PC-3 (cell line): ENCODE data around the gene RBM20. TPM values are rescaled to one million over a fixed set of nuclear protein-coding genes. Genes with fewer than 3 reads are reported as not detected.
A peak's percentile ranks its signal among the peaks of the same experiment; 100 is the strongest.

ENCODE experiments used
- ATAC-seq: fragments of 200-7000 bp; cut with Tn5 transposase; 2 replicates; pipeline ENCODE4 v1.9.1; 2020; ENCODE audit warnings: mild to moderate bottlenecking, moderate library complexity
- BruUV-seq: library from RNA; stranded (reverse); fragments of 400-500 nt; replicated peaks from 2 replicates; lab custom pipeline; 2021; lab: Mats Ljungman, UMichigan
- CTCF ChIA-PET: fragments of 300-600 bp; sonication (Branson Sonifier 250); formaldehyde crosslinking; loops from one replicate; lab custom pipeline; 2022; ENCODE audit warnings: antibody characterized with exemption; lab: Charles Lee
- POLR2A ChIA-PET: fragments of 300-600 bp; sonication (Branson Sonifier 250); formaldehyde crosslinking; loops from one replicate; lab custom pipeline; 2022; ENCODE audit warnings: antibody characterized with exemption; ENCODE audit not compliant: unreplicated experiment; lab: Charles Lee
- DNase-seq: peaks from one replicate; pipeline ENCODE4 v3.0.0-alpha.2; 2015
- H2AFZ ChIP-seq: fragments of 300-600 bp; sonication (generic); 2 replicates; pipeline ENCODE4 v1.6.0; 2016; ENCODE audit warnings: antibody characterized with exemption, low read length
- H3F3A ChIP-seq: fragments of 300-600 bp; sonication (generic); one replicate; pipeline ENCODE4 v1.6.0; 2017; ENCODE audit warnings: antibody characterized with exemption, low read length, control low read depth, mild to moderate bottlenecking; ENCODE audit not compliant: unreplicated experiment
- H3K27ac ChIP-seq: fragments of 300-600 bp; sonication (generic); 2 replicates; pipeline ENCODE4 v1.5.1; 2016; ENCODE audit warnings: mild to moderate bottlenecking, low read length
- H3K27me3 ChIP-seq: fragments of 300-600 bp; sonication (generic); 2 replicates; pipeline ENCODE4 v1.6.1; 2016; ENCODE audit warnings: low read length, mixed read lengths
- H3K36me3 ChIP-seq: fragments of 300-600 bp; sonication (generic); 2 replicates; pipeline ENCODE4 v1.6.1; 2016; ENCODE audit warnings: low read depth, mixed run types, low read length, mixed read lengths
- H3K4me1 ChIP-seq: fragments of 300-600 bp; sonication (generic); 2 replicates; pipeline ENCODE4 v1.5.1; 2016; ENCODE audit warnings: low read length; ENCODE audit not compliant: insufficient read depth
- H3K4me2 ChIP-seq: fragments of 300-600 bp; sonication (generic); 2 replicates; pipeline ENCODE4 v1.6.0; 2016; ENCODE audit warnings: low read length
- H3K4me3 ChIP-seq: fragments of 300-600 bp; sonication (generic); 2 replicates; pipeline ENCODE4 v1.5.1; 2016; ENCODE audit warnings: mild to moderate bottlenecking, low read length, mixed read lengths
- H3K79me2 ChIP-seq: fragments of 300-600 bp; sonication (generic); 2 replicates; pipeline ENCODE4 v1.6.1; 2017; ENCODE audit warnings: low read length, mixed read lengths
- H3K9ac ChIP-seq: fragments of 300-600 bp; sonication (generic); 2 replicates; pipeline ENCODE4 v1.6.0; 2016; ENCODE audit warnings: mild to moderate bottlenecking, low read length
- H3K9me2 ChIP-seq: fragments of 300-600 bp; sonication (generic); replicated peaks from 2 replicates; pipeline ENCODE4 v1.6.1; 2016; ENCODE audit warnings: mixed run types, low read length, mixed read lengths
- H3K9me3 ChIP-seq: fragments of 300-600 bp; sonication (generic); 2 replicates; pipeline ENCODE4 v1.6.1; 2016; ENCODE audit warnings: low read length, mixed read lengths
- H4K20me1 ChIP-seq: fragments of 300-600 bp; sonication (generic); 2 replicates; pipeline ENCODE4 v1.6.1; 2016; ENCODE audit warnings: low read length, mixed read lengths
- CTCF ChIP-seq: fragments of 300-600 bp; sonication (generic); conservative IDR thresholded peaks from 2 replicates; pipeline ENCODE4 v1.5.1; 2017; ENCODE audit warnings: antibody characterized with exemption, low read depth, mild to moderate bottlenecking, low read length
- EZH2 ChIP-seq: fragments of 300-600 bp; sonication (generic); IDR thresholded peaks from one replicate; pipeline ENCODE4 v1.6.1; 2017; ENCODE audit warnings: antibody characterized with exemption, mild to moderate bottlenecking, low read length; ENCODE audit not compliant: unreplicated experiment
- EZH2phosphoT487 ChIP-seq: fragments of 300-600 bp; sonication (generic); IDR thresholded peaks from 2 replicates; pipeline ENCODE4 v1.6.1; 2018; ENCODE audit warnings: mild to moderate bottlenecking, antibody characterized with exemption, low read length, borderline replicate concordance
- intact Hi-C: fragments of 100-400 bp; cut with micrococcal nuclease; formaldehyde crosslinking; loops from 2 replicates; pipeline ENCODE4 v1.9.0; 2023
- total RNA-seq: library from RNA; depleted of rRNA; stranded (reverse); fragments of >200 nt; gene quantifications from 2 replicates; pipeline ENCODE4 v1.2.3, GENCODE V29; 2014; rRNA removed

RBM20 gene
- total RNA-seq, 1 experiment from 2014 or later = 0.40 TPM

DNA sequence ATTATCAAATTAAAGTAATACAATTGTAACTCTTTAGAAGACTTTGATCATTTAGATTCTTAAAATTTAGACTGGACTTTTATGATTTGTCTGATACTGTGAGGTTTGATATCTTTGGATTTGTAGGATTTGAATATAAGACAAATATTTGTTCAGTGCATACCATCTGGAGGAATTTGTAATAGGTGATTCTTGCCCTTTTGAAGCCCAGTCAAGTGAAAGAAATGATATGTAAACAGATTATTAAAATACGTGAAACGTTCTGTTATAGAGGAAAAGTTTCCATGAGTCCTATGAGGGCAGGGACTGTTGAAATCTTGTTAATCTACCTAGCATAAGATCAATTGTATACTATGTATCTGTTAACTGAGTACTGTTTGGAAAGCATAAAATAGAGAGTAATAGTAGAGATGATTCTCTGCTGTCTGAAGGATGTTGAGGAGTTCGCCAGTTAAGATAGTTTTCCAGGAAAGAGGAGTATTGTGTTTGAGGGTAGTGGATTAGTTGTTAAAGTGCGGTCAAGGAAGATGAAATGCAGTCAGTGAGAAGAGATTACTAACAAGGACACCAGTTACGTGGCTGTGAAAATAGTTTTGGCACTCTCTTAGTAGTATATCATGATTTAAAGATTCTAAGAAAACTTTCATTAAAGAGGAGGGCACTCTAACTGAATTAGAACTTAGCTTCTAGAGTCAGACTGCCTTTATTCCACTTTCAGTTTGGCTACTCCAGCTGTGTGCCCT is 242.0 kb downstream of the RBM20 start:
- ATAC-seq = peak; percentile 75
- Histone ChIP-seq H3K36me3 (no peaks in the 10 kb centered on the region; the same call in 1 of the 2 replicates), H3K27ac (peak overlapping the region; percentile 79), H3K9me2 (no peaks in the 10 kb centered on the region), H3K9me3 (no peaks in the 10 kb centered on the region), H3K27me3 (no peaks in the 10 kb centered on the region), H3K9ac (peak overlapping the region; percentile 27), H3K4me2 (peak overlapping the region; percentile 84), H3K4me1 (peaks cover 38% of the 10 kb centered on the region), H3K79me2 (no peaks in the 10 kb centered on the region), H4K20me1 (no peaks in the 10 kb centered on the region), H3K4me3 (peak overlapping the region; percentile 61), H2AFZ (0 out of 2 replicates have a peak overlapping the region, but pooled peaks have one; percentile 10), H3F3A (no peaks in the 10 kb centered on the region)
- POLR2A ChIA-PET = interaction anchor here (0.8 kb wide), 1 partner anchor 32 kb away, joined by 10 read pairs; the partner anchor contains the start of gene BBIP1
- TSS peak; percentile 30 for BruUV-seq
- intact Hi-C loops = loop anchor here (1.0 to 5.0 kb wide), 2 partner anchors 112 to 129 kb away; no protein-coding TSS in a partner anchor
- CTCF ChIA-PET = no interaction called here
- DNase-seq = peak; percentile 80
- no peak for TF ChIP-seq CTCF
- no peak for TF ChIP-seq EZH2phosphoT487
- no peak for TF ChIP-seq EZH2

GRCh38 chr10:110887560-110887959 is 243.4 kb downstream of the RBM20 start:
- BruUV-seq = no TSS peak
- POLR2A ChIA-PET = interaction anchor here (0.5 kb wide), 1 partner anchor 296 kb away, joined by 15 read pairs; no protein-coding TSS in a partner anchor

More at GRCh38 chr10:110887560-110887959, 243.4 kb downstream of the RBM20 start:
- Histone ChIP-seq H3K9ac (no peak overlapping the region), H3F3A (no peaks in the 10 kb centered on the region), H4K20me1 (no peaks in the 10 kb centered on the region), H3K4me2 (no peak overlapping the region), H3K79me2 (no peaks in the 10 kb centered on the region), H2AFZ (no peak overlapping the region), H3K36me3 (no peaks in the 10 kb centered on the region), H3K4me1 (peaks cover 43% of the 10 kb centered on the region), H3K27me3 (no peaks in the 10 kb centered on the region), H3K9me3 (no peaks in the 10 kb centered on the region), H3K4me3 (no peak overlapping the region), H3K9me2 (no peaks in the 10 kb centered on the region), H3K27ac (no peak overlapping the region)
- TF ChIP-seq CTCF (no peak), EZH2 (no peak), EZH2phosphoT487 (no peak)
- intact Hi-C loops = loop anchor here (5.0 kb wide), 1 partner anchor 130 kb away; no protein-coding TSS in a partner anchor
- no peak for DNase-seq
- ATAC-seq = no peak
- CTCF ChIA-PET = no interaction called here

Other genes starting within 250 kb of the RBM20 start
- 205 and 206 TPM in 2 replicates for gene DUSP5, start 146.4 kb upstream of the RBM20 start, total RNA-seq
- gene SMC3, start 76.6 kb upstream of the RBM20 start, total RNA-seq = 18.4 and 20.3 TPM in 2 replicates
- 19.4 and 24.4 TPM in 2 replicates for gene PDCD4, start 227.6 kb downstream of the RBM20 start, total RNA-seq